Thoracic aorta (tissue), 2 donors: ENCODE data around the gene AK3. TPM values are rescaled to one million over a fixed set of nuclear protein-coding genes. Genes with fewer than 3 reads are reported as not detected.
"Not testable (repeated sequence)": the region's sequence is repeated elsewhere in the genome, so short reads cannot be mapped to it uniquely, and the experiment has no call there.

Source experiments
- ATAC-seq: fragments of 150-250 bp; one replicate; pipeline ENCODE4 v1.8.0; 2017; ENCODE audit warnings: low read depth; ENCODE audit not compliant: insufficient number of reproducible peaks, low FRiP score
- DNase-seq: peaks from one replicate; pipeline ENCODE4 v3.0.0-alpha.2; 2020; ENCODE audit warnings: low spot score
- H3K27ac ChIP-seq, 2 donors: fragments of 200-600 bp; sonication (generic); 1 replicate in 1 of 2; 2 replicates in 1 of 2; pipeline ENCODE4 v1.5.1; 2016; ENCODE audit warnings: mild to moderate bottlenecking in 2 of 2, moderate library complexity in 2 of 2
- H3K27me3 ChIP-seq: fragments of 200-600 bp; sonication (generic); replicated peaks from 2 replicates; pipeline ENCODE4 v1.6.0; 2016; ENCODE audit warnings: mild to moderate bottlenecking; ENCODE audit not compliant: insufficient read depth
- H3K36me3 ChIP-seq: fragments of 200-600 bp; sonication (generic); one replicate; pipeline ENCODE4 v1.5.1; 2016
- H3K4me1 ChIP-seq, 2 donors: fragments of 200-600 bp; sonication (generic); 1 replicate in 1 of 2; 2 replicates in 1 of 2; pipeline versions ENCODE4 v1.5.1 to v1.6.0; 2016; ENCODE audit warnings: low read depth in 2 of 2, mild to moderate bottlenecking in 1 of 2; ENCODE audit not compliant: control insufficient read depth in 1 of 2
- H3K4me3 ChIP-seq: fragments of 200-600 bp; sonication (generic); 2 replicates; pipeline ENCODE4 v1.5.1; 2016; ENCODE audit warnings: mild to moderate bottlenecking
- H3K9me3 ChIP-seq: fragments of 200-600 bp; sonication (generic); 2 replicates; pipeline ENCODE4 v1.5.1; 2016
- CTCF ChIP-seq: fragments of 200-600 bp; sonication (generic); IDR thresholded peaks from one replicate; pipeline ENCODE4 v1.5.1; 2019; ENCODE audit warnings: antibody characterized with exemption
- total RNA-seq, 2 donors: library from RNA; depleted of rRNA; stranded (reverse); fragments of >200 nt; gene quantifications; one replicate each; pipeline versions ENCODE4 v1.1.0 to v1.2.3, GENCODE V29; 2016

The AK3 gene
- 10 to 100 TPM; 50.5 to 72.9 TPM for total RNA-seq

DNA sequence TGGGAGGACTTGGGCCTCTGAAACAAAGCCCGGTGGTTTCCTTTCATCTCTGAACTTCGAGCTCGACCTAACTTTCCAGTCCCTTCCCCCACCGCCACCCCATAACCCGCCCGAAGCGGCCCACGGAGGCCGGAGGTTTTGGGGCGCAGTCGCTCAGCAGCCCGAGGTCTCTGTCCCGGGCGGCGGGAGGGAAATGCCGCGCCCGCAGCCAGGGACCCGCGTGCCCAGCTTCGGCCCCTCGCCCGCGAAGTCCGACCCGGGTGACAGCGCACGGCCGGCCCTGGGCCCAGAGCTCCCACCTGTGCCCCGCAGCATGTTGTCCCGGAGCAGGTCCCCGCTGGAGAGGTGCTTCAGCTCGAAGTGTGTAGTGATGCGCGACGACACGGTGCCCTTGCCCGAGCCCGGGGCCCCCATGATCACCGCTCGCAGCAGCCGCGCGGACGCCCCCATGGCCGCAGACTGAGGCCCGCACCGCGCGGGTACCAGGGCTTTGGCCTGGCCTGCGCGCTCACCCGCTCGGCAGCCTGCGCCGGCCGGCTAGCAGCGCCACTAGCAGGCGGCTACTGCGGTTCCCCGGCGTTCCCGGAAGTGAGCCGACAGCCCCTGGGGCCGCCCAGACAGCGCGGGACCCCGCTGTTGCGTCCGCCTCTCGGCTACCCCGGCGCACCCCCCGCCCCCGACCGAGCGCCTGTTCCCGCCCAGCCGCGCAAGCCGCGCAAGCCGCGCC, at the start of gene AK3:
Gene AK3 (minus strand): TSS at position 565 of the 727 bp plus-strand sequence. CDS start 115 bp downstream, at position 450.
- DNase-seq: peak; percentile 41
- Histone ChIP-seq H3K27me3 (no peaks in the 10 kb centered on the region), H3K9me3 (no peaks in the 10 kb centered on the region), H3K36me3 (no peaks in the 10 kb centered on the region), H3K4me1 (peaks cover 13 to 14% of the 10 kb centered on the region in 2 donors), H3K4me3 (peak within 1 kb of the TSS; percentile 97), H3K27ac (peak within 1 kb of the TSS; percentile 82 to 89)
- TF ChIP-seq CTCF: no peak
- ATAC-seq: peak; percentile 54

- no peaks in the 10 kb centered on the region for H3K27me3 ChIP-seq
- no peaks in the 10 kb centered on the region for H3K9me3 ChIP-seq
- no peaks in the 10 kb centered on the region for H3K36me3 ChIP-seq
- no peak overlapping the region for H3K27ac ChIP-seq
- peaks cover 0 to under 1% of the 10 kb centered on the region in 2 donors for H3K4me1 ChIP-seq
- ATAC-seq: no peak
- no peak overlapping the region for H3K4me3 ChIP-seq
- TF ChIP-seq CTCF: no peak
- no peak for DNase-seq
Measured at GRCh38 chr9:4788703-4789102, 47.7 kb upstream of the AK3 start.

- ATAC-seq: no peak
- no peak for DNase-seq
- Histone ChIP-seq H3K27me3 (no peaks in the 10 kb centered on the region), H3K4me1 (no peaks in the 10 kb centered on the region), H3K27ac (no peak overlapping the region), H3K4me3 (no peak overlapping the region), H3K9me3 (no peaks in the 10 kb centered on the region), H3K36me3 (no peaks in the 10 kb centered on the region)
- no peak for TF ChIP-seq CTCF
Measured at GRCh38 chr9:4787876-4788275, 46.9 kb upstream of the AK3 start.

DNA sequence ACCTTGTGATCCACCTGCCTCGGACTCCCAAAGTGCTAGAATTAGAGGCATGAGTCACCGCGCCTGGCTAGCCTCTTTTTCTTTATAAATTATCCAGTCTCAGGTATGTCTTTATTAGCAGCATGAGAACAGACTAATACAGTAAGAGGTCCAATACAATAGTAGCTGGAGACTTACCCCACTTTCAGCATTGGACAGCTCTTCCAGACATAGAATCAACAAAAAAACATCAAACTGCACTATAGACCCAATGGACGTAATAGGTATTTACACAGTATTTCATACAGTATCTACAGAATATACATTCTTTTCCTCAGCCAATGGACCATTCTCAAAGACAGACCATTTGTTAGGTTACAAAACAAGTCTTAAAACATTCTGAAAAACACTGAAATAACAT, 45.6 kb upstream of the AK3 start:
- no peak for ATAC-seq

DNA sequence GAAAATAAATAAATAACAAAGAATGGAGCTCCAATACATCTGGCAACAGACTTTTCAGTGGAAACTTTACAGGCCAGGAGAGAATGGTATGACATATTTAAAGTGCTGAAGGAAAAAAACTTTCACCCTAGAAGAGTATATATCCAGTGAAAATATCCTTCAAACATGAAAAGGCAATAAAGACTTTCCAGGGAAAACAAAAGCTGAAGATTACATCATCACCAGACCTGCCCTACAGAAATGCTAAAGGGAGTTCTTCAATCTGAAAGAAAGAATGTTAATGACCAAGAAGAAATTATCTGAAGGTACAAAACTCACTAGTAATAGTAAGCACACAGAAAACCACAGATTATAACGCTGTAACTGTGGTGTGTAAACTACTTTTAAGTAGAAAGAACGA, 43.4 kb upstream of the AK3 start:
- no peaks in the 10 kb centered on the region for H3K36me3 ChIP-seq
- no peak overlapping the region for H3K4me3 ChIP-seq
- H3K9me3 ChIP-seq: no peaks in the 10 kb centered on the region
- H3K4me1 ChIP-seq: no peaks in the 10 kb centered on the region
- no peak for TF ChIP-seq CTCF
- ATAC-seq (no peak), DNase-seq (no peak)
- no peak overlapping the region for H3K27ac ChIP-seq
- no peaks in the 10 kb centered on the region for H3K27me3 ChIP-seq

More for the DNA sequence above, 45.6 kb upstream of the AK3 start:
- Histone ChIP-seq H3K27ac (no peak overlapping the region), H3K27me3 (no peaks in the 10 kb centered on the region), H3K36me3 (no peaks in the 10 kb centered on the region), H3K4me1 (no peaks in the 10 kb centered on the region), H3K9me3 (no peaks in the 10 kb centered on the region), H3K4me3 (no peak overlapping the region)
- DNase-seq: no peak
- TF ChIP-seq CTCF: no peak

DNA sequence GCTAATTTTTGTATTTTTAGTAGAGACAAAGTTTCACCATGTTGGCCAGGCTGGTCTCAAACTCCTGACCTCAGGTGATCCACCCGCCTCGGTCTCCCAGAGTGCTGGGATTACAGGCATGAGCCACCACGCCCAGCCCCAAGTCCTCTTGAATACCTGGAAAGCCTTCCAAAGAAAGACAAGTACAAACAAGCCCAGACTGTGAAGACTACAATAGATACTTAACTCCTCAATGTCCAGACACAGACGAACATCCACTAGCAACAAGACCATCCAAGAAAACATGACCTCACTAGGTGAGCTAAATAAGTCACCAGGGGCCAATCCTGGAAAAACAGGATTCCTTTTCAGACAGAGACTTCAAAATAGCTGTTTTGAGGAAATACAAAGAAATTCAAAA, 42.2 kb upstream of the AK3 start:
- not testable (repeated sequence) for H3K9me3 ChIP-seq, H3K4me1 ChIP-seq, H3K36me3 ChIP-seq, H3K27me3 ChIP-seq, ATAC-seq, H3K4me3 ChIP-seq, H3K27ac ChIP-seq, DNase-seq
